SK-N-DZ (cell line): ENCODE data around the gene ZNF793. TPM values are rescaled to one million over a fixed set of nuclear protein-coding genes. Genes with fewer than 3 reads are reported as not detected.

Experiments
- DNase-seq: peaks from one replicate; pipeline ENCODE4 v3.0.0-alpha.2; 2015; ENCODE audit warnings: low spot score
- polyA plus RNA-seq, 2 experiments: library from polyadenylated mRNA; depleted of rRNA; stranded (reverse); fragments of >200 nt; gene quantifications; 2 replicates each; pipeline ENCODE4 v1.2.3, GENCODE V29; 2014

ZNF793 gene
- polyA plus RNA-seq (2014; cell fraction: cytosol; rRNA removed): 9.2 and 9.5 TPM in 2 replicates
- polyA plus RNA-seq (2014; cell fraction: nucleus; rRNA removed): 20.7 and 26.0 TPM in 2 replicates

GRCh38 chr19:37506387-37507166 lies at the start of gene ZNF793:
ZNF793 (plus strand) TSS chr19:37506939; CDS start chr19:37523440, 16,501 bp downstream.
- DNase-seq: peak; percentile 88

GRCh38 chr19:37466277-37466797 lies 40.4 kb upstream of the ZNF793 start:
- DNase-seq: no peak

- DNase-seq: peak; percentile 93
Measured at GRCh38 chr19:37466798-37467607, 39.7 kb upstream of the ZNF793 start, which contains the start of gene ZNF569. ZNF569 (minus strand) TSS chr19:37467444; CDS start chr19:37444921, 22,523 bp downstream.

GRCh38 chr19:37467608-37468090 lies 39.1 kb upstream of the ZNF793 start:
- no peak for DNase-seq

GRCh38 chr19:37468961-37469777 lies 37.6 kb upstream of the ZNF793 start, which contains the start of gene ZNF570:
ZNF570 (plus strand) TSS chr19:37469356; CDS start chr19:37470355, 999 bp downstream.
- peak; percentile 85 for DNase-seq

- no peak for DNase-seq
Measured at GRCh38 chr19:37470216-37470615, 36.5 kb upstream of the ZNF793 start.

GRCh38 chr19:37472165-37472564 lies 34.6 kb upstream of the ZNF793 start:
- no peak for DNase-seq

GRCh38 chr19:37484406-37485168 lies 22.2 kb upstream of the ZNF793 start:
- no peak for DNase-seq

GRCh38 chr19:37492213-37492612 lies 14.5 kb upstream of the ZNF793 start:
- DNase-seq: no peak

- no peak for DNase-seq
Measured at GRCh38 chr19:37505958-37506386, 767 bp upstream of the ZNF793 start.

GRCh38 chr19:37507167-37507464 lies 377 bp downstream of the ZNF793 start:
- no peak for DNase-seq

- DNase-seq: no peak
Measured at GRCh38 chr19:37511186-37511585, 4.4 kb downstream of the ZNF793 start.

- no peak for DNase-seq
Measured at GRCh38 chr19:37511821-37512220, 5.1 kb downstream of the ZNF793 start.

- no peak for DNase-seq
Measured at GRCh38 chr19:37513397-37513796, 6.7 kb downstream of the ZNF793 start.

GRCh38 chr19:37519890-37520289 lies 13.2 kb downstream of the ZNF793 start:
- DNase-seq: no peak

- no peak for DNase-seq
Measured at GRCh38 chr19:37537391-37537947, 30.7 kb downstream of the ZNF793 start.

- DNase-seq: peak; percentile 76
Measured at GRCh38 chr19:37551129-37551993, 44.6 kb downstream of the ZNF793 start.

- DNase-seq: no peak
Measured at GRCh38 chr19:37563518-37563917, 56.8 kb downstream of the ZNF793 start.
